ENCODE data around the gene PDCD2. TPM values are rescaled to one million over a fixed set of nuclear protein-coding genes. Genes with fewer than 3 reads are reported as not detected.
A peak's percentile ranks its signal among the peaks of the same experiment; 100 is the strongest.

Gene PDCD2
- total RNA-seq, 4 donors from 2014 or later, result 23.8 to 50.3 (median 39.6) TPM

DNA sequence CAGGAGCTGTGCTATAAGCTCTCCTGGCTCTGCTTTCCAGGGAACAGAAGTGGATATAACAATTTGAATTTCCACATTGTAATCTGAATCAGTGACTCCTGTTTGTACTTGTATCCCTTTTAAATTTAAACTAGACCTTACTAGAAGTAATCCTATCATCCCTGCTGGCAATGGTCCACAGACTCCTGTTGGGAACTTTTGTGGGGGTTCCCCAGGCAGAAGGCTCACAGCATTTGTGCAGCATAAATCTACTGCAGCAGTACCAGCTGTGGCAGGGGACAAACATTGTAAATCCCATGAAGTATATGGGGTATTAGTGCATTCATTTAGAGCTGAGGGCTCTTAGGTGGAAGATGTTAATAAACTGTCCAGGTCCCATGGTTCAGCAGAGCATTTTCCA is 12.0 kb upstream of the PDCD2 start:
- H3K36me3 ChIP-seq, result no peaks in the 10 kb centered on the region
- no peaks in the 10 kb centered on the region for H3K4me1 ChIP-seq
- H3K27ac ChIP-seq, result no peak overlapping the region
- H3K4me3 ChIP-seq, result no peak overlapping the region
- H3K27me3 ChIP-seq, result no peaks in the 10 kb centered on the region
- peaks cover 0 to 3% of the 10 kb centered on the region in 2 donors for H3K9me3 ChIP-seq
- intact Hi-C loops (cut with DNase I; ENCODE audit: low total_unique reads), result no loop called here
- no peak for TF ChIP-seq CTCF (IDR thresholded peaks at IDR 0.05)
- TF ChIP-seq POLR2A (IDR thresholded peaks at IDR 0.05), result no peak
- no peak for DNase-seq

- DNase-seq, result no peak
- intact Hi-C loops (cut with DNase I; ENCODE audit: low total_unique reads), result no loop called here
These were observed 6.3 kb upstream of the PDCD2 start for GRCh38 chr6:170590725-170591124.

DNA sequence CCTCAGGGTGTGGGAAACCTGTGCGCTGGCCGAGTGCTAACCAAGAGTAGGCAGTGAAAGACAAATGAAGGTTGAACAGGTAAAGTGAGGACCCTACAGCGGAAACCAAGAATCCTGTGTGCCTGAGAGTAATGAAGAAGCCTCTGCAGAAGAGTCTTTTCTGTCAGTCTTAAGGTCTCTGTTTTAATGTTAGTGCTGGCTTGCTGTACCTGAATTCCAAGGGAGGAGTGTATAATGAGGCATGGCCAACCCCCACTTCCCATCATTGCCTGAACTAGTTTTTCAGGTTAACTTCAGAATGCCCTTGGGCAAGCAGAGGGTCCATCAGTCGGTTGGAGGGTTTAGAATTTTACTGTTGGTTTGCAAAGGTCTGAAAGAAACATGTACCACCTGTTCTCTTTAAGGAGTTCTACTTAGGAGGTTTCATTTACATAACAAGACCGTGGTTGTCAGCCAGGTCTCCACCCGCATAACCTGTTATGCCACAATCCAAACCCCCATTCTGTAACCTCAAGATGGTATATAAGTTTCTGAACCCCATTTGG is 589 bp upstream of the PDCD2 start:
- H3K4me3 ChIP-seq, result peak overlapping the region; percentile 69 to 85
- peak in 1 of 4 experiments; percentile 1 for TF ChIP-seq CTCF (IDR thresholded peaks at IDR 0.05)
- no peak for TF ChIP-seq POLR2A (IDR thresholded peaks at IDR 0.05)
- H3K27me3 ChIP-seq, result no peaks in the 10 kb centered on the region
- H3K36me3 ChIP-seq, result no peaks in the 10 kb centered on the region
- H3K27ac ChIP-seq, result peak overlapping the region; percentile 82 to 88
- intact Hi-C loops (cut with DNase I; ENCODE audit: low total_unique reads), result no loop called here
- DNase-seq, result no peak
- H3K9me3 ChIP-seq, result no peaks in the 10 kb centered on the region
- H3K4me1 ChIP-seq, result no peaks in the 10 kb centered on the region

More at GRCh38 chr6:170590725-170591124, 6.3 kb upstream of the PDCD2 start:
- no peak overlapping the region for H3K27ac ChIP-seq
- no peaks in the 10 kb centered on the region for H3K4me1 ChIP-seq
- TF ChIP-seq POLR2A (IDR thresholded peaks at IDR 0.05) (no peak), CTCF (IDR thresholded peaks at IDR 0.05) (no peak)
- H3K4me3 ChIP-seq, result no peak overlapping the region
- no peaks in the 10 kb centered on the region for H3K36me3 ChIP-seq
- H3K9me3 ChIP-seq, result peaks cover 0 to 3% of the 10 kb centered on the region in 2 donors
- no peaks in the 10 kb centered on the region for H3K27me3 ChIP-seq

- Histone ChIP-seq H3K36me3 (no peaks in the 10 kb centered on the region), H3K27ac (peak overlapping the region; percentile 82 to 88), H3K9me3 (no peaks in the 10 kb centered on the region), H3K4me3 (peak overlapping the region; percentile 69 to 85), H3K27me3 (no peaks in the 10 kb centered on the region), H3K4me1 (no peaks in the 10 kb centered on the region)
- intact Hi-C loops (cut with DNase I; ENCODE audit: low total_unique reads), result no loop called here
- DNase-seq, result no peak
- no peak for TF ChIP-seq CTCF (IDR thresholded peaks at IDR 0.05)
- TF ChIP-seq POLR2A (IDR thresholded peaks at IDR 0.05), result no peak
These were observed 669 bp downstream of the PDCD2 start for GRCh38 chr6:170583756-170584180.

- TF ChIP-seq CTCF (IDR thresholded peaks at IDR 0.05) (no peak), POLR2A (IDR thresholded peaks at IDR 0.05) (no peak)
- DNase-seq, result no peak
- H3K4me1 ChIP-seq, result no peaks in the 10 kb centered on the region
- intact Hi-C loops (cut with DNase I; ENCODE audit: low total_unique reads), result no loop called here
- no peaks in the 10 kb centered on the region for H3K9me3 ChIP-seq
- no peaks in the 10 kb centered on the region for H3K36me3 ChIP-seq
- no peak overlapping the region for H3K4me3 ChIP-seq
- H3K27ac ChIP-seq, result no peak overlapping the region
- H3K27me3 ChIP-seq, result no peaks in the 10 kb centered on the region
These were observed 5.5 kb downstream of the PDCD2 start for GRCh38 chr6:170578909-170579308.

Data from uterus (tissue), 4 donors.